ENCODE measurements around the gene B3GALNT1. TPM values are rescaled to one million over a fixed set of nuclear protein-coding genes. Genes with fewer than 3 reads are reported as not detected.
A peak's percentile ranks its signal among the peaks of the same experiment; 100 is the strongest.

The B3GALNT1 gene
- total RNA-seq, 4 donors from 2014 or later = 5.3 to 11.0 (median 6.6) TPM

- TF ChIP-seq CTCF (IDR thresholded peaks at IDR 0.05) = no peak
- DNase-seq (ENCODE audit: low spot score) (no peak), ATAC-seq (ENCODE audit: low FRiP score) (peak; percentile 53)
Measured at GRCh38 chr3:161069511-161070251, 35.5 kb downstream of the B3GALNT1 start.

- ATAC-seq (ENCODE audit: low FRiP score) = no peak
- DNase-seq (ENCODE audit: low spot score) = no peak
- TF ChIP-seq CTCF (IDR thresholded peaks at IDR 0.05) = no peak
Measured at GRCh38 chr3:161067335-161067734, 37.8 kb downstream of the B3GALNT1 start.

- TF ChIP-seq CTCF (IDR thresholded peaks at IDR 0.05) = no peak
- ATAC-seq (ENCODE audit: low FRiP score) = no peak
- no peak for DNase-seq (ENCODE audit: low spot score)
Measured at GRCh38 chr3:161066930-161067329, 38.2 kb downstream of the B3GALNT1 start.

- DNase-seq (ENCODE audit: low spot score) = no peak
- no peak for TF ChIP-seq CTCF (IDR thresholded peaks at IDR 0.05)
- no peak for ATAC-seq (ENCODE audit: low FRiP score)
Measured at GRCh38 chr3:161064413-161064812, 40.7 kb downstream of the B3GALNT1 start.

- ATAC-seq (ENCODE audit: low FRiP score) = no peak
- TF ChIP-seq CTCF (IDR thresholded peaks at IDR 0.05) = no peak
- DNase-seq (ENCODE audit: low spot score) = no peak
Measured at GRCh38 chr3:161054860-161055604, 50.1 kb downstream of the B3GALNT1 start.

- no peak for DNase-seq (ENCODE audit: low spot score)
- ATAC-seq (ENCODE audit: low FRiP score) = no peak
- TF ChIP-seq CTCF (IDR thresholded peaks at IDR 0.05) = no peak
Measured at GRCh38 chr3:161051856-161052255, 53.3 kb downstream of the B3GALNT1 start.

GRCh38 chr3:161050935-161051334 lies 54.2 kb downstream of the B3GALNT1 start:
- no peak for TF ChIP-seq CTCF (IDR thresholded peaks at IDR 0.05)
- ATAC-seq (ENCODE audit: low FRiP score) (no peak), DNase-seq (ENCODE audit: low spot score) (no peak)

Data from omental fat pad (tissue), 4 donors.